ENCODE data around the gene NDUFAF8. TPM values are rescaled to one million over a fixed set of nuclear protein-coding genes. Genes with fewer than 3 reads are reported as not detected.

The NDUFAF8 gene
- total RNA-seq, 1 experiment from 2014 or later: 102 TPM

- TF ChIP-seq EGR1 (IDR thresholded peaks at IDR 0.05; ENCODE audit: low read depth): no peak
- no peak for TF ChIP-seq REST (IDR thresholded peaks at IDR 0.05; ENCODE audit: low read depth)
- H3K4me3 ChIP-seq (replicated peaks in 1 of 2; ENCODE audit: low read depth in 1 of 2, low read length in 2 of 2): no peak overlapping the region
- H3K27me3 ChIP-seq (ENCODE audit: insufficient read depth, low read length): no peaks in the 10 kb centered on the region
- no TSS peak for BruUV-seq (replicated peaks)
- DNase-seq (ENCODE audit: low read depth, low spot score): no peak
- ChIA-PET RAD21 (ENCODE audit: low non-redundant PET in 1 of 2, low total read pairs in 2 of 2, uncharacterized antibody in 2 of 2, unreplicated experiment in 2 of 2) (no interaction called here), POLR2A (no interaction called here), CTCF (no interaction called here)
- intact Hi-C loops (cut with micrococcal nuclease): no loop called here
- H3K4me2 ChIP-seq (ENCODE audit: low read length): no peak overlapping the region
- ATAC-seq: no peak
- H3K79me2 ChIP-seq (ENCODE audit: insufficient read depth, low read length): peaks cover 1% of the 10 kb centered on the region; the same call in 1 of the 2 replicates
- H3K36me3 ChIP-seq (ENCODE audit: control insufficient read depth in 1 of 2, insufficient read depth in 2 of 2, low read length in 2 of 2): peaks cover 36 to 50% of the 10 kb centered on the region in 2 experiments; a peak in 3 of 4 replicates
- no peak overlapping the region for H2AFZ ChIP-seq (ENCODE audit: low read depth, low read length, poor library complexity, severe bottlenecking)
- H3K27ac ChIP-seq (ENCODE audit: low read depth, low read length): no peak overlapping the region
- H4K20me1 ChIP-seq (ENCODE audit: insufficient read depth): no peaks in the 10 kb centered on the region
- no peaks in the 10 kb centered on the region for H3K9me2 ChIP-seq (ENCODE audit: insufficient read depth)
- H3K9ac ChIP-seq (ENCODE audit: low read length): no peak overlapping the region
- no peaks in the 10 kb centered on the region for H3K9me3 ChIP-seq (ENCODE audit: control insufficient read depth in 1 of 2, insufficient read depth in 1 of 2, low read depth in 1 of 2, low read length in 2 of 2)
- H3K4me1 ChIP-seq (ENCODE audit: control insufficient read depth in 1 of 2, insufficient read depth in 2 of 2, low read length in 2 of 2): no peaks in the 10 kb centered on the region
These were observed 22.6 kb downstream of the NDUFAF8 start for GRCh38 chr17:81261582-81262336.

- no peak for DNase-seq (ENCODE audit: low read depth, low spot score)
- no peak for TF ChIP-seq RAD21 (IDR thresholded peaks at IDR 0.05; ENCODE audit: low read depth)
- TF ChIP-seq JUND (IDR thresholded peaks at IDR 0.05): no peak
- 0 out of 6 replicates have a peak, but pooled peaks of 2 of the 3 experiments have one; percentile 3 to 8 for TF ChIP-seq CTCF (IDR thresholded peaks at IDR 0.05 in 2 of 3, conservative IDR thresholded peaks at IDR 0.05 in 1 of 3; ENCODE audit: borderline replicate concordance in 1 of 3, insufficient read depth in 1 of 3, low read depth in 2 of 3, low read length in 2 of 3)
- peaks cover 42 to 55% of the 10 kb centered on the region in 2 experiments for H3K36me3 ChIP-seq (ENCODE audit: control insufficient read depth in 1 of 2, insufficient read depth in 2 of 2, low read length in 2 of 2)
- no peaks in the 10 kb centered on the region for H3K4me1 ChIP-seq (ENCODE audit: control insufficient read depth in 1 of 2, insufficient read depth in 2 of 2, low read length in 2 of 2)
- no peaks in the 10 kb centered on the region for H3K9me3 ChIP-seq (ENCODE audit: control insufficient read depth in 1 of 2, insufficient read depth in 1 of 2, low read depth in 1 of 2, low read length in 2 of 2)
- peaks cover 4% of the 10 kb centered on the region; the same call in 1 of the 2 replicates for H3K79me2 ChIP-seq (ENCODE audit: insufficient read depth, low read length)
- CTCF ChIA-PET: no interaction called here
- H3K27ac ChIP-seq (ENCODE audit: low read depth, low read length): no peak overlapping the region
- no peaks in the 10 kb centered on the region for H3K9me2 ChIP-seq (ENCODE audit: insufficient read depth)
- intact Hi-C loops (cut with micrococcal nuclease): no loop called here
- H3K27me3 ChIP-seq (ENCODE audit: insufficient read depth, low read length): no peaks in the 10 kb centered on the region
- no peak for ATAC-seq
- POLR2A ChIA-PET: no interaction called here
- H2AFZ ChIP-seq (ENCODE audit: low read depth, low read length, poor library complexity, severe bottlenecking): no peak overlapping the region
- no peaks in the 10 kb centered on the region for H4K20me1 ChIP-seq (ENCODE audit: insufficient read depth)
- no peak overlapping the region for H3K4me2 ChIP-seq (ENCODE audit: low read length)
- no peak overlapping the region for H3K4me3 ChIP-seq (replicated peaks in 1 of 2; ENCODE audit: low read depth in 1 of 2, low read length in 2 of 2)
- no TSS peak for BruUV-seq (replicated peaks)
- RAD21 ChIA-PET (ENCODE audit: low non-redundant PET in 1 of 2, low total read pairs in 2 of 2, uncharacterized antibody in 2 of 2, unreplicated experiment in 2 of 2): no interaction called here
- H3K9ac ChIP-seq (ENCODE audit: low read length): no peak overlapping the region
These were observed 24.5 kb downstream of the NDUFAF8 start for GRCh38 chr17:81263371-81264181.

All from HCT116 (cell line).